Measurements from ENCODE around the gene PDE4B.
A peak's percentile ranks its signal among the peaks of the same experiment; 100 is the strongest.

Gene PDE4B

GRCh38 chr1:66282891-66283621, 490.4 kb downstream of the PDE4B start:
- no peak for TF ChIP-seq CTCF (conservative IDR thresholded peaks at IDR 0.05; ENCODE audit: low read length)
- no peak overlapping the region for H3K4me3 ChIP-seq (ENCODE audit: low read length)
- peak; percentile 68 for DNase-seq (ENCODE audit: low read depth)

GRCh38 chr1:66283622-66284041, 490.9 kb downstream of the PDE4B start:
- DNase-seq (ENCODE audit: low read depth), result peak; percentile 28
- no peak overlapping the region for H3K4me3 ChIP-seq (ENCODE audit: low read length)
- no peak for TF ChIP-seq CTCF (conservative IDR thresholded peaks at IDR 0.05; ENCODE audit: low read length)

- no peak for DNase-seq (ENCODE audit: low read depth)
- no peak overlapping the region for H3K4me3 ChIP-seq (ENCODE audit: low read length)
- TF ChIP-seq CTCF (conservative IDR thresholded peaks at IDR 0.05; ENCODE audit: low read length), result no peak
These were observed 492.1 kb downstream of the PDE4B start for GRCh38 chr1:66284746-66285145.

GRCh38 chr1:66285618-66286270, 493.0 kb downstream of the PDE4B start:
- H3K4me3 ChIP-seq (ENCODE audit: low read length), result no peak overlapping the region
- no peak for DNase-seq (ENCODE audit: low read depth)
- TF ChIP-seq CTCF (conservative IDR thresholded peaks at IDR 0.05; ENCODE audit: low read length), result no peak

- no peak overlapping the region for H3K4me3 ChIP-seq (ENCODE audit: low read length)
- no peak for TF ChIP-seq CTCF (conservative IDR thresholded peaks at IDR 0.05; ENCODE audit: low read length)
- no peak for DNase-seq (ENCODE audit: low read depth)
These were observed 493.6 kb downstream of the PDE4B start for GRCh38 chr1:66286307-66286706.

- H3K4me3 ChIP-seq (ENCODE audit: low read length), result no peak overlapping the region
- no peak for TF ChIP-seq CTCF (conservative IDR thresholded peaks at IDR 0.05; ENCODE audit: low read length)
- DNase-seq (ENCODE audit: low read depth), result no peak
These were observed 495.4 kb downstream of the PDE4B start for GRCh38 chr1:66288048-66288447.
